ENCODE results near the gene REEP1.
"Not testable (repeated sequence)": the region's sequence is repeated elsewhere in the genome, so short reads cannot be mapped to it uniquely, and the experiment has no call there.

Gene REEP1

GRCh38 chr2:86275962-86276361, 61.5 kb downstream of the REEP1 start:
- DNase-seq: no peak

DNA sequence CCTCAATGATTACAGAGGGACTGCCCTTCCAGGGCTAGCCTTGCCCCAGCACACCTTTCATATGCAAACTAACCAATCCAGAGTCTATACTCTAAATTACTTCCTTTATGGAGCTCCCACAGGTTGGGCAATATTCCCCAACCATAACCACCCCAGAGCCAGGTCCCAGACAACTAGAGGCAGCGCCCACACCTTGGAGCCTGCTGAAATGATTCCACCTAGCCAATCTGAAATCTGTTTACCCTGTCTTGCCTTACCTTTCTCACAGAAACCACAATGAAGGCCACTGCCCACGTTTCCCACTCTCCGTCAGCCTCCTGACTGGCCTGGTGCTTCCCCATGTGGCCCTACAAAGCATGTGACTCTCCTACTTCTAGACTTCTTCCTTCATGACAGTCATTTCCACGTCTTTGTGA, 62.0 kb downstream of the REEP1 start:
- DNase-seq: no peak

GRCh38 chr2:86274918-86275275, 62.5 kb downstream of the REEP1 start:
- DNase-seq: no peak

DNA sequence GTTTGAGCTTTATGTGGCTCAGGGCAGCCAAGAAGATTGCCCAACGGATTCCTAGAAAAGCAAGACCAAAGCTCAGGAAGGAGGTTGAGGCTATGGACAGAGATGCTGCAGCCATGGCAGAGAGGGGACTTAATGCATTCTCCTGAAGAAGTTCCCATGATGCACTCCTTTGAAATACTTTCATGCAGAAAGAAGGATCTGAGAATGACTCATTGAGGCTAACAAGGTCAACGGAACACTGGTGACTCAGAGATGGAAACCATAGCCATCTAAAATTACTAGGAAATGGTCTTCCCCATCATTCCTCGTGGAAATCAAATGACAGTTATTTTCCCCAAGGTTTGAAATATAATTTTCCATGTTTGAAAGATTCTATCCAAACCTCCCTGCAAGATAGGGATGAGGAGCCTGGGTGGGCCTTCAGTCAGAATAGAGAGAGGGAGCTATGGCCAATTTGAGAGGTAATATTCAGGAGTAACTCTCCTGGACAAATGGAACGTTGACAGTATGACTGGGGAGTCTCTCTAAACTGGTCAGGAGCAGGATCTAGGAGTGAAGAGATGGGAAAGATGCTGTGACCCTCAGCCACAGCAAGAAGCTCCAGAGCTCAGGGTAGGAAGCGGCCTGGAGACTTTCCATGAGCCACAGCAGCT, 63.0 kb downstream of the REEP1 start:
- no peak for DNase-seq

- DNase-seq: no peak
These were observed 65.3 kb downstream of the REEP1 start for GRCh38 chr2:86272111-86272510.

DNA sequence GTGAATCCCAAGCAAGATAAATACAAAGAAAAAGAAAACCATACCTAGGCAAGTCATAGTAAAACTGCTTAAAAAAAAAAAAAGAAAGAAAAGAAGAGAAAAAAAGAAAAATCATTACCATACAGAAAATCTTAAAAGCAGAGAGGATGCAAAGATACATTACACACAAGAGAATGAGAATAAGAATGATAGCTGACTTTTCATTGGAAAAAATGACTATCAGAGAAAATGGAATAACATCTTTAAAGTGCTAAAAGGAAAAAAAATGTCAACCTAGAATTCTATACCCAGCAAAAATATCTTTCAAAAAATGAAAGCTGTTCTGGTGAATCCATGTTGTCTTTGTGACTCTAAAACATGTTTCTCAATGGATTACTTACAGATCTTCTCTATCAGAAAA, 66.2 kb downstream of the REEP1 start:
- no peak for DNase-seq

GRCh38 chr2:86263956-86264355, 73.5 kb downstream of the REEP1 start:
- no peak for DNase-seq

- DNase-seq: no peak
These were observed 76.4 kb downstream of the REEP1 start for GRCh38 chr2:86260978-86261377.

GRCh38 chr2:86258106-86258505, 79.3 kb downstream of the REEP1 start:
- no peak for DNase-seq

DNA sequence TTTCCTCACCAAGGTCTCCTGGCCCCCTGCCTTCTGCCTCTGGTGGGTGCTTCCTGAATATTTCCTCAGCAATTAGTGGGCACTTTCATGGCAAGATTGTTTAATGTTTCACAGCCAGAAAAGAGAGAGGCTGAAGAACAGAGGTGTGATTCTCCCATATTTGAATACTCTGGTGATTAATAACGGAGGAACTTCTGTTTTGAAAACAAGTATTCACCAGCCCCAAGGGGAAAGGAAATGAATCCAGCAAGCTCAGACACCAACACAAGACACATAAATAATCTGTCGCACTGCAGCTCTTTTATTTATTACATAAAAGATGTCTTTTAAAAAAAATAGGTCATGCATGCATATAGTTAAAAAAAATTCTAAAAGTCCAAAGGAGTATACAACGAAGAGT, 80.4 kb downstream of the REEP1 start:
- DNase-seq: no peak

- DNase-seq: no peak
These were observed 81.1 kb downstream of the REEP1 start for GRCh38 chr2:86256300-86256699.

DNA sequence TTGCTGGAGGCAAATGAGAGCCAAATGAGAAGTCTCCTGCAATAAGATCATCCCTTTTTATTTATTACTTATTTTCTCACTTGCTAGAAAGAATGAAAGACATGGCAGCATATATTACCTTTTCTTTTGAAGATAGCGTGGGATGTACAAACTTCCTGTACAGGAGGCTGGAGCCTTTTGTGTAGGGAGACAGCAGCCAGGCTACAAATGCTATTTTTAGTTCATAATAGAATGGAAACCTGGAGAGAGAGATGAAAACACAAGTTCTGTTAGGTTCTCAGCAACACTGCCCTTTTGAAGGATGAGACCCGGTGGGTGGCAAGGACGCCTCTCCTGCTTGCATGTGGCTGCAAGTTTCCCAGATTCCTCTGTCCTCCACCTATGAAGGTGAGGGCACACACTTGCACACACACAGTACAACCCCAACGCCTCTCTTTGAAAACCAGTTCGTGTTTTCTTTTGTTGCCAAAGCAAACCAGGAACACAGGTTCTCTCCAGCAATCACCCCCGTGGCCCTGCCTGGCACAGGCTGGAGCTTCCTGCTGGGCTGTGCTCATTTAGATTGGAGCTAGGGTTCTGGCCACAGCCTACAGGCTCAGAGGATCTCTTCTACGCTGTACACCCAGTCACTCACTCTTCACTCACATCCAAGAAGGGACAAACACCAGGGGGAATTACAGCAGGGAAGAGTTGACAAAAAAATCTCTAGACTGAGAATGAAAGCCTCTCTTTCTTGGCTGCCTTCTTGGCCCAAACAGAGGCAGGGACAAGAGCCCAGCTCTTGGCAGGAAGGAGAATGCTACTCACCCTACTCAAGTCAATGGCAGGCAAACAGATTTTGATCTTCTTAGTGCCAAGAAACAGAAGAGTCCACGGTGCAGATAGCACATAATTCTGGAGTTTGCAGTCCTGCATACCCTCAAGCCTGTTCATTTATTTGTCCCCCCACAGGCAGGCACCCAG, 82.6 kb downstream of the REEP1 start:
- DNase-seq: no peak

DNA sequence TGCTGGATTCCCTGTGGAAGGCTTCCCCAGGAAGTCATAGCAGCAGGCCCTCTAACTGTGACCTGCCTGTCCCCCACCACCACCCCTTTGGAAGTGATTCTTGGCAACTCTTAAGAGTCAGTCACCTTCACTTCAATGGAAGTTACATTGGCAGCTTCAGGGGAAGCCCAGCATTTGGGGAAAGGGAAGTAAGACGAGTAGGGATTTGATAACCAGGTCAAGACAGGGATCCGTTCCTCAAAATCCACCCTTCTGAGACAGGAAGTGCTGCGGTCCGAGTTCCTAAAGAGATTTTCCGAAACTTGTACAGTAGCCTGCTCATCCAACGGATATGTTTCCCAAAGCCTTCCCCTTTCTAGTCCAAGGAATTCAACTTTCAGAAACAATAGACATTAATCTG, 84.0 kb downstream of the REEP1 start:
- DNase-seq: no peak

DNA sequence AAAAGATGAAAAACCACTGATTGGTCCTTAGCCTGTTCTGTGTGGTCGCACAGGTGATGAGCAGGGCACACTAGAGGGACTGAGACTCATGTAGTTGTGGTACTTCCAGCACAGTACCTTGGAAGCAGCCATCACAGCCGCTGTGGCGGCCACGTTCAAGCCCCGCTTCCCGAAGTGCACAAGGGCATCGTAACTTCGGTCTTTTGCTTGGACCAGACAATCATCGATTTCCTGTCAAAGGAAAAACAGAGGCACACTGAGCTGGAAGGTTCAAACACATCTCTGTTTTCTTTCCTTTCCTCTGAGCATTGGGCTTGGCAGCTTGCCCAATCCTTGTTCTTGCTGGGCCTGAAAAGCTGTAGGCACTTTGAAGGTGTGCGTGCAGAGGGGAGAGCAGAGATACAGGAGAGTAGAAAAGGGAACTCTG, 85.6 kb downstream of the REEP1 start:
- DNase-seq: no peak

- DNase-seq: no peak
These were observed 87.6 kb downstream of the REEP1 start for GRCh38 chr2:86249579-86250391.

- no peak for DNase-seq
These were observed 88.2 kb downstream of the REEP1 start for GRCh38 chr2:86249176-86249575.

- DNase-seq: not testable (repeated sequence)
These were observed 92.2 kb downstream of the REEP1 start for GRCh38 chr2:86245222-86245621.

DNA sequence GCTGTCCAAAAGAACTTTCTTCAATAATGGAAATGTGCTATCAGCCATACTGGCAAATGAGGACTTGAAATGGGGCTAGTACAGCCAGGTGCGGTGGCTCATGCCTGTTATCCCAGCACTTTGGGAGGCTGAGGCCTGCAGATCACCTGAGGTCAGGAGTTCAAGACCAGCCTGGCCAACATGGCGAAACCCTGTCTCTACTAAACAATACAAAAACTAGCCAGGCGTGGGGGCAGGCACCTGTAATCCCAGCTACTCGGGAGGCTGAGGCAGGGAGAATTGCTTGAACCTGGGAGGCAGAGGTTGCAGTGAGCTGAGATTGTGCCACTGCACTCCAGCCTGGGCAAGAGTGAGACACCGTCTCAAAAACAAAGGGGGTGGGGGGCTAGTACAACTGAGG, 92.6 kb downstream of the REEP1 start:
- DNase-seq: not testable (repeated sequence)

DNA sequence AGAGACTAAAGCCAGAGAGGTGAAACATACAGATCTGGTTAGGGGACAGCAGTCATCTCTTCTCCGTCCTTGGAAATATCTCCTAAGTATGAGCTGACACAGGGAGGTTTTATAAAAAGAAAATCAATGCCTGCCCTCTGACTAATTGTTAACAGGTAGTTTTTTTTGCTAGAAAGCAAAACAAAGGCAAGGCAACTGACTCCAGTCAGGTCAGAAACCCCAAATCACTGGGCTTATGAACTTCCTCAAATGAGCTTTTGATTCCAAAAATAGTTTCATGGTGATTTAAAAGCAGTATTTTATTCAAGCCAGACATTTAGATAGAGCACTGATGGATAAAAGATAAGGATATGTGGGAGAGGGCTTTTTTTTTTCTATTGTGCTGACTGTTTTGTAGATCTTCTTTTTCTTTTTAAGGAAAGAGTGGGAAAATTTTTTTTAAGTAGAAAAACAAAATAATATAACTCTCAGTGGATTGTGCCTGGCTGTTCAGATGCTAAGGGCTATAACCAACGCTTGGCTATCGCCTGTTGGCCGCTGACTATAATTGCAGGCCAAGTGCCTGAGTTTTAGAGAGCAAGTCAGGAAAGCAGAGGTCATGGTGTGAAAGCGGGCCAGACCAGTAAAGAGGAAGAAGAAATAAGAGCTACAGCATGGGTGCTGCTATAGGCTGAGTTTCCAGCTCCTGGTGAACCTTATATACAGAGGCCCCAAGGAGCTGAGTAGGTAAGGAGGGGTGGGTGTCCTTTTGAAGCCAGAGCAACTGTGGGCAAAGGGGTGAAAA, 93.3 kb downstream of the REEP1 start:
- no peak for DNase-seq

- no peak for DNase-seq
These were observed 94.2 kb downstream of the REEP1 start for GRCh38 chr2:86243272-86243671.

- DNase-seq: no peak
These were observed 95.8 kb downstream of the REEP1 start for GRCh38 chr2:86241611-86242010.

DNA sequence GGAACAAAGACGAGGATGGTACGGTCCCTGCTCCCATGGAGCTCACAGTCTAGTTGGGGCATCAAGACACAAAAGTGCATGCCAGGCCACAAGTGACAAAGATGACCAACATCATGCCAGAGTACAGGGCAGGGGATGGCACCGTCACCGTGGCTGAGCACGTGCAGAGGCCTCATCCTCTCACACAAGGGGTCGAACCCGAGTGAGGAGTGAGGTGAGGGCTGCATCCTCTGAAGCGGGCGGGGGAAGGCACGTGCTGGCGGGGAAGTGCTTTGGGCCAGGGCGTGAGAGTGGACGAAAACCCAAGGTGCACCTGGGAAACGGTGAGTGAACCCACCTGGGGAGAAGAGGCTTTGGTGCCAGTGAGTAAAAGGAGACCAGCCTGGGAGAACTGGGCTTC, 97.2 kb downstream of the REEP1 start:
- no peak for DNase-seq

DNA sequence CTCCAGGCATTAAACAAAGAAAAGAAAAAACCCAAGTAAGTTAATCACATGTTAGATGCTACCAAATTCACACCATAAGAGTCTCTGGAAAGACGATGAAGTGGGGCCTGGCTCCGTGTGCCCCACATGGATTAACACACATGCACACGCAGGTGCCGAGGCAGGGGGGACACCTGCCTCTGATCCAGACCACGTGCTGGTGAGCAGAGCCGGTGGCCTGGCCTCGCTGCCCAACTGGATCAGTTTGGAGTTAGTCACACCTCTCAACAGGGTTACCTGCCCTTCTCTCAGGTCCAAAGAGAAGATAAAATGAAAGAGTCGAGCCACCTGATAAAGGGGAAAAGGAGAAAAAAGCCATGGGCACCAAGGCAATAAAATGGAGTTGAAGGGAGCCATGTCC, 97.7 kb downstream of the REEP1 start:
- no peak for DNase-seq

All from effector CD8-positive, alpha-beta T cell (primary cell).